Hepatic stellate cell (primary cell): ENCODE results near the gene MYO1C.

ENCODE experiments used
- DNase-seq: peaks from one replicate; pipeline ENCODE4 v3.0.0; 2011; ENCODE audit warnings: low spot score

MYO1C gene

DNA sequence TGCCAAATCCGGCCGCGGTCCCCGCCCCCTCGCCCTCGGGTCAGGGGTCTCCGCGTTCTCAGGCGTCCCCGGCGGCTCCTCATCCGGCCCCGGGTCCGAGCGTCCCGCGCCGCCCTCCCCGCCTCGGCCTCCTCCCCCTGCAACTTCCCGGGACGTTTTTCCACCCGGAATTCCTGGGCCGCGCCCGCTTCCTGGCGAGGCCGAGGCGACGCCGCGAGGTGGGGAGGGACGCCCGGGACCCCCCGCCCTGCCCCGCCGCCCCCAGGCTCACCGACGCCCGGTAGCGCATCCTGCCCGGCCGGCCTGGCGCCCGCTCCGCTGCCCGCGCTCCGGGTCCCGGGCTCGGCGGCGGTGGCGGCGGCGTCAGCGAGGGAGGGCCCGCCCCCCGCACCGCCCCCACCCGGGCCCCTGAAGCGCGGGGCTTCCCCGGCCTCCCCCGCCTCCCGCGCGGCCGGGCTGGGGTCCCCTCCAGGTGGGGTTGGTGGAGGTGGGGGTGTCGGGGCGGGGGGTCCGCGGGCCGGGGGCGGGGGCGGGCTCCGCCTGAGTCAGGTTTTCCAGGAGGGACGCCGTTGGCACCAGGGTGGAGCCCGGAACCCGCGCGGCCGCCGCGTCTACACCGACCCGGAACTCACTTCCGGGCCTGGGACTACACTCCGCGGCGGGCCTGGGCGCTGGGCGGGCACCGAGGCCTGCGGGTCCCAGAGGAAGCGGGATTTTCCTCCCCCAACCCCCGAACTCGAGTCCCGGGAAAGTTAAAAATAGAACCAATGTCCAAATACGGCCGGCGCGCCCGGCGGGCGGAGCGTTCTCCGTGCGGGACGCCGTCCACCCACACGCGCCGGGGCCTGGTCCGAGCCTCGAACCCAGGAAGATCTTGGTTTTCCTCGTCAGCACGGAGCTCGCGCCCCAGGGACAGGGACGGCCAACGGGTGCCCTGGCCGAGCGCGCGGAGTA is 6.8 kb downstream of the MYO1C start:
- peak; percentile 83 for DNase-seq

DNA sequence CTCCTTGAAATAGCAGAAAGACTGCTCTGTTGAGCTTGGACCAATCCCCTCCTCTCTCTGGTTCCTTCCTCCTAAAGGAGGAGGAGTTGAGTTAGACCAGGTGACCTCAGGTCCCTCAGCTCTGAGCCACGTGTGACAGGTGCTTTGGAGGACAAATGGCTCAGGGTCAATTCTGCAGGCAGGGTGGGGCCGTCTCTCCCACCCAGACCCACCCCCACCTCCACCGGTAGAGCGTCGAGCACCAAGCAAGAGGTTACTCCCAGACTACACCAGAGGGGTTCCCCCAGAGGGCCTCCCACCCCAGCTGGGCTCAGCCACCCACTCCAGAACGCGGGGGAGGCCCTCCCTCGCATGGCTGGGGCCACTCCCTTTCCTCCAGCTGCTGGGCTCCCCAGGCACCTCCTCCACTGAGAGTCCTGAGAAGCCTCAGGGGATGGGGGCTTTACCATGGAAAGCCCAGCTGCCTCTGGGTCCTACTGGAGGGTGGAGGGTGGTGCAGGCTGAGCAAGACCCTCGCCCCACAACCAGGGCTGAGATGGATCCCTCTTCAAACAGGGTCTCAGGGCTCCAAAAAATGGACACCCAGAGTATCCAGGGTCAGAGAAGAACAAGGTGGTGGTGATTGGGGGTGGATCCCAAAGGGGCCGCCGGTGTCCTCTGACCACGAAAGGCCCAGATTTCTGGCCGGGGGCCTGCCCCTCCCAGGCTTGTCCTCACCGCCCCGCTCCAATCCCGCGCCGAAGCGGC is 7.6 kb downstream of the MYO1C start:
- peak; percentile 81 for DNase-seq

DNA sequence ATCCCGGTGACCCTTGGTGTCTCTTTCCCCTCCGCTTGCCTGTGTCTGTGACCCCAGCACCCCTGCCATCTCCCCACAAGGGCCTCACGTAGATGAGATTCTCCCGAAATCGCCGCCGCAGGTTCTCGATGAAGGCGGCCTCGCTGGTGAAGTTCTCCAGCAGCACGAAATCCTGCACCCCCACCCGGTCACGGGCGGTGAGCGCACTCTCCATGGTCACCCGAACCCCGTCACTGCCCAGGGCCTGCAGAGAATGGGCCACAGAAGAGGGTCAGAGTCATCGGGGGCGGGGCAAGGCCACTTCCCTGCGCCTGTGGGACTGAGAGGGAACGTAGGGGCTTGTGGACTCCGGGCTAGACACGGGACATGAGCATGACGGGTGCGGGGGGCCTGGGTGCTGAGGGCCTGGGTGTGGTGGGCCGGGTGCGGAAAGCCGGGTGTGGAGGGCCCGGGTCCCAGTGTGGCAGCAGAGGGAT is 8.4 kb downstream of the MYO1C start:
- no peak for DNase-seq

DNA sequence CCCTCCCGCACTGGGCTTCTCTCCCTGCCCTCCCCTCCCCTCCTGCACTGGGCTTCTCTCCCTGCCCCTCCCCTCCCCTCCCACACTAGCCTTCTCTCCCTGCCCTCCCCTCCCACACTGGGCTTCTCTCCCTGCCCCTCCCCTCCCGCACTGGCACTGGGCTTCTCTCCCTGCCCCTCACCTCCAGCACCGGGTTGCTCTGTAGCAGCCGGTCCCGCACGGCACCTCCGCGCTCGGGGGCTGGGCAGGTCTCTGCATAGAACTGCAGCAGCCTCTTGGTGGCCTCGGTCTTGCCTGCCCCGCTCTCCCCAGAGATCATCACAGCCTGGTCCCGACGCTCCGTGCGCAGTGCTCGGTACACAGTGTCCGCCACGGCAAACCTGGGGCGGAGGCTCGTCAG is 9.8 kb downstream of the MYO1C start:
- DNase-seq, result no peak

DNA sequence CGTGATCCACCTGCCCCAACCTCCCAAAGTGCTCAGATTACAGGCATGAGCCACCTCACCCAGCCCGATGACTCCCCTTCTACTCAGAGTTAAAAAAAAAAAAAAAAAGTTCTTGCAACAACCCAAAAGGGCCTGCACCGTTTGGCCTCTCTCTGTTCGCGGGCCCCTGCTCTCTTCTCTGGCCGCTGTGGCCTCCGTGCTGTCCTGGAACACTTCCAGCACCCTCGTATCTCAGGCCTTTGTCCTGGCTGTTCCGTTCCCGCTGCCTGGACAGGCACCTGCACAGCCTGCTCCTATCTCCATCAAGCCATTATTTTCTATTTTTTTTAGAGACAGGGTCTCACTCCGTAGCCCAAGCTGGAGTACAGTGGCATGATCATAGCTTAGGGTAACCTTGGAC is 10.8 kb downstream of the MYO1C start:
- no peak for DNase-seq

DNA sequence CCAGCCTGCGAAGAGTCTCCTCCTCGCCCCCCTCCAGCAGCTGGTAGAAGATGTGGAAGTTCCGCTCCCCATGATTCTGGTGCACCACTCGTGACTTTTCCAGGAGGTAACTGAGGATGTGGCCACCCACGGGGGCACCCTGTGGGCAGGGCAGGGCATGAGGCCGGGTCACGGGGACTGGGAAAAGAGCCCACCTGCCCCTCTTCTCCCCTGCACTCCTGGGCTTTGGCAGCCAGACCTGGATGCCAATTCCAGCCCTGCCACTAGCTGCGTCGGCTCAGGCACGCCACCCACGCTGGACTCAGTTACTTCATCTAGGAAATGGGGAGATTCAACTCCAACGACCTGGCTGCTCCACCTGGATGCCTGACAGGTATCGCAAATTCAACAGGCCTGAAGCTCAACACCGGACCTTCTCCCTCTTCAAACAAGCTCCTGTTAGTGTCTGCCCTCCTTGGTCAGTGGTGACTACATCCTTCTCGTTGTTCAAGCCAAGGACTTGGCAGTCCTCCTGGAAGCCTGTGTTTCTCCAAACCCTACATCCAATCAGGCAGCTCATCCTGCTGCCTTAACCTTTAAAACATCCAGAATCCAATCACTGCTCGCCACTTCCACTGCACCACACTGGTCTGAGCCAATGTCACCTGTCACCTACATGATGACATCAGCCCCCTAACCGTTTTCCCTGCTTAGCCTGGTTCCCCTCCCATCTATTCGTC is 11.6 kb downstream of the MYO1C start:
- DNase-seq, result no peak

DNA sequence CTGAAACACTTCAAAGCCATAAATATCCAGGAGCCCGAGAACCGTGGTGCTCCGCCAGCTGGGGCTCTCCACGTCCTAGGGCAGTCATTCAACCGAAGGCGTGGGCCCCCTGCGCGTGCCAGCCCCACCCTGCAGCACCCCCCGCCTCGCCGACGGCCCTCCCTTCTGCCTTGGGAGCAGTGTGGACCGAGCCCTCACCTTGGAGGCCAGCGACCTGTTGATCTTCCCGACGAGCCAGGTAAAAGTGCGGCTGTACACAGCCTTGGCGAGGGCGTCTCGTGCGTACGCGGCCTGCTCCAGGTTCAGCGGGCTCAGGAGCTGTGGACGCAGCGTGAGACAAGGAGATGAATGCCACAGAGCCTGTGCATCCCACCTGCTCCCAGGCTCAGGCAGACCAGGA is 14.1 kb downstream of the MYO1C start:
- no peak for DNase-seq

DNA sequence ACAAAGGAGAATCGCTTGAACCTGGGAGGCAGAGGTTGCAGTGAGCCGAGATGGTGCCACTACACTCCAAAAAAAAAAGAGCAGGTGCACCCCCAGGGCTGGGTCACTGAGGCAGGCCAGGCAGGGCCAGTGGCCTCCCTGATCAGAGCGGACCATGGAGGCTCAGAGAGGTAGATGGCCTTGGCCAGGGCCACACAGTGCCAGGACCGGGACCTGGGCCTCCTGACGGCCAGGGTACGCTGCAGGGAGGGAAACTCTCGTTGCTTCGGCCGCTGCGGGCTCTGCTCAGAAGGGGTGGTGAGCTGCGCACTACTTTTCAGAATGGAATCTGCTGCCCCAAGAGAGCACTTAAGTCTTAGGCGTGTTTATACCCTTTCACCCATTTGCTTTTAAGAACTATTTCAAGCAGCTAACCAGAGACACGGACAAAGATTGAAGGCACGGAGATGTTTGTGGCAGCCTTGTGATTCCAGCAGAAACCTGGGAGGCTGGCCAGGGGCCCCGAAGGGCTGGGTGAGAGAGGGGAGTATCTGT is 17.1 kb downstream of the MYO1C start:
- no peak for DNase-seq

DNA sequence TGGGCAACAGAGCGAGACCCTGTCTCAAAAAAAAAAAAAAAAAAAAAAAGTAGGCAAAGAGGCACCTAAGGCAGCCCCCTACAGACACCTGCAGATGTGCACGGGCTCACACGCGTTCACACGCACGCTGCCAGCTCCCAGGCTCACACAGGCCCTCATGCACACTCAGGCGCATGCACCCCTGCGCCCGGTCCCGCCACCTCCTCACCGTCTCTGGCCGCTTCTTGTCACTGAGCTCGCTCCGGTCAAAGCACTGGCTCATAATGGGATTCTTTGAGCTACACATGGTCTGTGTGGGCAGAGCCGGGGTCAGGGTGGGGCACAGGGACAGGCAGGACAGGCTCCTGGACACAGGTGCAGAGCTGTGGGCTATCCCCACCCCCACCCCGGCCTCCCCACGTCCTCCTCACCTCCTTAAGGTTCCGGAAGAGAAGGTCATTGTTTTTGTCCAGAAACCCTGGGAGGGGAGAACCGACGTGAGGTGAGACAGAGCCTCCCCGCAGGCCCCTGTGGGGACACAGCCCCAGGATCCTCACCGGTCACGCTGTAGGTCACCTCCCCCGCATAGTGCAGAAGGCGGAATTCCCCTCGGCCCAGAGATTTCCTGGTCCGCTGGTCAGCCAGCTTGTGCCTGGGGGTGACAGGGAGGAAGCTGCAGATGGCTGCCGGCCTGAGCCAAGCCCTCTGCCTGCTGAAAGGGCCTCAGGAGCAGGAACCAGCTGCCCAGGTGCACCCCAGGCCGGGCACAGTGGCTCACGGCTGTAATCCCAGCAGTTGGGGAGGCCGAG is 17.9 kb downstream of the MYO1C start:
- DNase-seq, result no peak

DNA sequence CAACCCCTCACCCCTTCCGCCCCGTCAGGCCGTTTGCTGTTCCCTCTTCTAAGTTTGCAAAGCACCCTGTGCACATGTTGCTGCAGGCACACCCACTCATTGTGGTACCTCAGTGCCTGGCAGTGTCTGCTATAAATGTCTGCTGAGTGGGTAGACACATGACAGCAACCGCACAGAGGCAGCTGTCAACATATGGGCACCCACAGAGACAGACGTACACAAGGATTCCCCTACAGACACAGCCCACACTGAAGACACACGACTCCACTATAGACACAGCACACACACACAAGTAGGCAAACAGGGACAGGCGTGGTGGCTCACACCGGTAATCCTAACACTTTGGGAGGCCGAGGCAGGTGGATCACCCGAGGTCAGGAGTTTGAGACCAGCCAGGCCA is 18.6 kb downstream of the MYO1C start:
- DNase-seq, result no peak

DNA sequence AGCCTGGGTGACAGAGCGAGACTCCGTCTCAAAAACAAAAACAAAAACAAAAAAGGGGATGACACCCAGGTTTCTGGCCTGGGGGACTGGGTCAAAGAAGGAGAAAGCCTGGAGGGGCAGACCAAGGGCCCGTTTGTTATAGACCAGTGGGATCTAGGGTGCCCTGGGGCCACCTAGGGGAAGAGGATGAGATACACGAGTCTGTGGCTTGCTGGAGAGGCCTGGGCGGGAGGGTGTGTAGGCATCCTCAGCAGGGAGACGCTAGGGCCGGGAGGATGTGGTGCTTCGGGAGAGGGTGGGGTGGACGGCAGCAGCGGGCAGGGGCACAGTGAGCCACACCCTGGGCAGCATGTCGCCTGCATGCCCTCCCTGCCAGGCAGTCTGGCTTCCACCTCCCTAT is 19.3 kb downstream of the MYO1C start:
- DNase-seq, result no peak

DNA sequence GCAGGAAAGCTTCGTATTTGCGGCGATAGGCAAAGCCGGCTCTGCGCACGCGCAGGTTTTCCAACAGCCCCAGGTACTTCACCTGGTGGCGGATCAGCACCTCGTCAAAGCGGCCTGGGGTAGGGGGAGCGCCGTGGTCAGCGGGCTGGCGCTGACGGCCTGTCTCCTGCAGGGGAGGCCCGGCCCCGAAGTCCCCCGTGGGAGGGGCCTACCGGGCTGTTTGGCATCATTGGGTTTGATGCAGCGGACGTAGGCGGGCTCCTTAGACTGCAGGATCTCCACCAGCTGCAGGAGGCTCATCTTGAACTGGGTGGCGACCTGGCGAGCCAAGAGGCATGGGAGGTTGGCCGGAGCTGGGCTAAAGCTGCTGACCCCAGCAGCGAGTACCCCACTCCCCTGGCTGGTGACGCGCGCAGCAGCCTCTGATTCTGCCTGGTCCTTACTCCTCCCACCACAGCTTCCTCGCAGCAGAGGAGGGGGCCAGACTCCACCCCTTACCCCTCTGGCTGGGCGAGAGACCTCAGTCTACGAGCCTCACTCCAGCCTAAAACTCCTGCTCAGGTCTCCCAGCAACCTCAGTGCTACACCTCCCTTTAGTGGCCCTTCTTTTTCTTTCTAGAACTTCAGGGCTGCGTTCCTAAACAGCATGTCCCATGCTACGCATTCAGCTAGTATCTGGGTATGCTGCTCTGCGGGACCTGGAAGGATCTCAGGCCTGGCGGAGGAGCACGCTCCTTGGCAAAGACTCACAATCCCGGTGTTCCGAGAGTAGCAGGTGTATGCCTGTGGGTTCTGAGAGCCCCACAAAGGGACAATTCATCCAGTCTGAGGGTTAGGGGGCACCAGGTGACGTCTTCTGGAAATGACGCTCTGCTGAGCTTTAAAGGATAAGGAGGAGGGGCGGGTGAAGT is 20.3 kb downstream of the MYO1C start:
- DNase-seq, result no peak

DNA sequence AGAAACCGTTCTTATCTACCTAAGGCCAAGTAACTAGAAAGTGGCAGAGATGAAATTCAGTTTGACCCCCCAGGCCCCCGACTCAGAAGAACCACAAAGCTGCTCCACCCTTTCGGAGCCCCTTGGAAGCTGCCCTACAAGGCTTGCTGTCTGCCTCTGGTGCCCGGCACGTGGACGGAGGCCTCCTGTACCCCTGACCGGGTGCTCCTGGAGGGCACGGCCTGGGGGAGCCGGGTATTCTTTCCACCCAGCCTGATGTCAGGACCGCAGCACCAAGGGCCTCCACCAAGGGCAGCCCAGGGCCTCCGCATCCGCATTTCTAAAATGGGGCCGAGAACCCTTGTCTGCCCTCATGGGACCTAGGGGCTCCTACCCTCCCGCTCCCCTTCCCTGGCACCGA is 21.0 kb downstream of the MYO1C start:
- no peak for DNase-seq

DNA sequence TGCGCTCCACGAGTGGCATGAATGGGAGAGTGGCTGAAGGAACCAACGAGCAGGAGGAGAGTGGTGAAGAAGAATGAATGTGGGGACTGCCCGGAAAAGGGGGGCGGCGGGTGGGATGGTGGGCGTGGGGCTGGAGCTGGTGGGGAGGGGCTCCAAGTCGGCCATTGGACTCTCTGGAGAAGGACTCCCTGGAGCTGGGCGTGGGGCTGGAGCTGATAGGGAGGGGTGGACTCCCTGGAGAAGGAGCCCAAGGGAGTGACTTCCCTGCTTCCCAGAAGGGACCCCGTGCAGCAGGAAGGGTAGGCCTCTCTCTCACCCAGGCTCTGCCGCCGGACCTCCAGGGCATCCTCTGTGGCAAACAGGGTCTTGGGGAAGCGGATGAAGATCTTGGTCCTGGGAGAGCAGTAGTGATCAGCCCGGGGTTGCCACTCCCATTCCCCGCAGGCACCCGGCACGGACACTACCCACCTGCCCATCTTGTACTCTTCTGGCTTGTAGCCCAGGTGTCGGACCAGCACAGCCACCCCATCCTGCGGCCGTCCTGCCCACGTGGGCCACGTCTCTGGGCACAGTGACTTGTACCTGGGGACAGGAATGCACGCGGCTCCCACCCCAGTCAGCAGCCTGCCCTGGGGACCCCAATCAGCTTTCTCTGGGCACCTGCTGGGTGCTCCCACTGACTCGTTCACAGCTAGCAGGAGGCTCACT is 21.6 kb downstream of the MYO1C start:
- DNase-seq, result no peak

DNA sequence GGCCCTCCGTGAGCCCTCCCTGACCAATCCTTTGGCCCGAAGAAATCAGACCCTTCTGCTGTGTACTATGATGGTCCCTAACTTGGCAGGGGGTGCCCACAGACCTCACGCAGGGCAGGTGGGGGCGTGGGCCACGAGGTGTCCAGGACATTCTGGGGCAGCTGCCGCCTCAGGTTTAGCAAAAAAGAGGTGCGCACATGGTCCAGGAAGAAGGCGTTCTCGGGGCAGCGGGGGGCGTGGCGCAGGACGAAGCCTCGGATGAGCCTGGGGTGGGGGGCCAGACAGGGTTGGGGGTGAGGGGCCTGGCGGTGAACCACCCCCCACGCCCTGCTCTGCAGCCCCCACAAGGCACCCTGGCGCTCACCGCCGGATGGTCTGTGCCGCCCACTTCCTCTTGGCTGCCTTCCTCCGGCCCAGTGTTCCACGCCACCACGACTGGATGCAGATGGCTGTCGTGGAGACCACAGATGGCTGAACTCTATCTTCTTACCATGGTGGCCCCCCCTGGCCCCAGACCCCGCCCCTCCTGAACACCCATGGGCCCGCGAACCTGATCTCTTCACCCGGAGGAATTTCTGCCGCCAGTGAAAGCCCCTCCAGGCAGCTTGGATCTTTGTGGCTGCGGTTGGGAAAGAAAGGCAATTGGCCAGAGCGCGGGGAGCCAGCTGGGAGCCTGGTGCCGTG is 22.3 kb downstream of the MYO1C start:
- DNase-seq, result no peak

DNA sequence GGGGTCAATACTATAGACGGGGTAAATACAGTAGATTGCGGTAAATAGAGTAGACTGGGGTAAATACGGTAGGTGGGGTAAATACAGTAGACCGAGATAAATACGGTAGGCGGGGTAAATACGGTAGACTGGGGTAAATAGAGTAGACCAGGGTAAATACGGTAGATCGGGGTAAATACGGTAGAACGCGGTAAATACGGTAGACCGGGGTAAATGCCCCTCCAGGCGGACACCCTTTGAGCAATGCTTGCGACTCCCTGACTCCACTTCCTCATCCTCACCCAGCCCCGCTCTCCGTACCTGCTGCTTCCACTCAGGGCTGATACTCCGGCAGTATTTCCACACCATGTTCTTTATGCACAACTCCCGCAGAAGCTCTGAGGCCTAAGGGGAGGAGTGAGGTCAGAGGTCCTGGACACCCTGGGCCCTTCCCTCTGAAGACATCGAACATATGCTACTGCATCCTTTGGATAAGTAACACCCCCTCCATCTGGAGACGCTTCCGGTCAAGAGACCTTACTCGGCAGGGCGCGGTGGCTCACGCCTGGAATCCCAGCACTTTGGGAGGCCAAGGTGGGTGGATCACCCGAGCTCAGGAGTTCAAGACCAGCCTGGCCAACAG is 23.1 kb downstream of the MYO1C start:
- DNase-seq, result no peak

DNA sequence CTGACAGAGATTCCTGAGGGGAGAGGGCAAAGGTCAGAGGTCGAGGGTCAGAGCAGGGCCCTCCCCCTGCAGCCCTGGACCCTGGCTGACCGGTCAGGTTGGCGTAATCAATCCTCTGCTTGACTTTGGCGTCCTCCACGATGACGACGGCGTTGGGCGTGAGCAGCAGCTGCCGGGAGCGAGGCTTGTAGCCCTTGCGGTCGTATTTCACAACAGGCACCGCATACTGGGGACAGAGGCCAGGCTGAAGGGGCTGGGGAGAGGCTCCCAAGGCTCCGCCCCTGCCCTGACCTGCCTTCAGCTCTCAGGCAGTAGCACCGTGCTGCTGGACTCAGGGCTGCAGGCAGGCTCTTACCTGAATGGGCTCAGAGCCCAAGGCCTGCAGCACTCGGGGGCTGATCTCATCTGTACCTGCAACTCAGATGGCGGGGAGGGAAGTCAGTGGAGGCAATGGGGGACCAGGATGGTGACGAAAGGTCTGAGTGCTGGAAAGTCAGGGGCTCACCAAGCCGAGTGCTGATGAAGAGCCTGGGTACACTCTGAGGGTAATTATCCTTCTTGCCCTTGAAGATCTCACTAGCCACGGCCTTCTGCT is 24.5 kb downstream of the MYO1C start:
- DNase-seq, result no peak

DNA sequence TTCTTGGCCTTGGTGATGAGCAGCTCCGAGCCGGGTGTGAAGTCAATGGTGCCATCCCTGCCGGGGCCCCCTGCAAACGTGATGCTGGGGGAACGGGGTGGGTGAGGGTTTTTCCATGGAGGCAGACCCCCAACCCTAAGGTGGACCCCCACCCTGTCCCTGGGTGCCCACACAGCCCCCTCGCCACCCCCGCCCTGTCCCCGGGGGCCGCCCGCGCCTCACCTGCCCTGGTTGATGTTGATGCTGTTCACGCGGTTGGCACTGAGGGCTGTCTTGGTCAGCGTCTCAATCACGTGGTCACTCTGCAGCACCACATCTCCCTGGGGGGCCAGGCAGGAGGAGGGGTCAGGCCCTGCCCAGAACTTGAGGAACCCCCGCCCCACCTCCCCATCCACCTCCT is 25.2 kb downstream of the MYO1C start:
- DNase-seq, result no peak
